Hepatocyte (in vitro differentiated cells): ENCODE results near the gene CBFA2T3.

Experiments used
- CTCF ChIP-seq: fragments of 200-600 bp; sonication (generic); IDR thresholded peaks from 2 replicates; pipeline ENCODE4 v1.5.1; 2016; ENCODE audit warnings: antibody characterized with exemption, mild to moderate bottlenecking; ENCODE audit not compliant: poor library complexity
- EZH2 ChIP-seq: fragments of 200-600 bp; sonication (generic); IDR thresholded peaks from 2 replicates; pipeline ENCODE4 v1.6.1; 2016; ENCODE audit warnings: antibody characterized with exemption, mild to moderate bottlenecking, borderline replicate concordance
- EZH2phosphoT487 ChIP-seq: fragments of 200-600 bp; sonication (generic); IDR thresholded peaks from one replicate; pipeline ENCODE4 v1.6.1; 2018; ENCODE audit warnings: antibody characterized with exemption, mild to moderate bottlenecking, low read depth, moderate library complexity; ENCODE audit not compliant: unreplicated experiment, severe bottlenecking

DNA sequence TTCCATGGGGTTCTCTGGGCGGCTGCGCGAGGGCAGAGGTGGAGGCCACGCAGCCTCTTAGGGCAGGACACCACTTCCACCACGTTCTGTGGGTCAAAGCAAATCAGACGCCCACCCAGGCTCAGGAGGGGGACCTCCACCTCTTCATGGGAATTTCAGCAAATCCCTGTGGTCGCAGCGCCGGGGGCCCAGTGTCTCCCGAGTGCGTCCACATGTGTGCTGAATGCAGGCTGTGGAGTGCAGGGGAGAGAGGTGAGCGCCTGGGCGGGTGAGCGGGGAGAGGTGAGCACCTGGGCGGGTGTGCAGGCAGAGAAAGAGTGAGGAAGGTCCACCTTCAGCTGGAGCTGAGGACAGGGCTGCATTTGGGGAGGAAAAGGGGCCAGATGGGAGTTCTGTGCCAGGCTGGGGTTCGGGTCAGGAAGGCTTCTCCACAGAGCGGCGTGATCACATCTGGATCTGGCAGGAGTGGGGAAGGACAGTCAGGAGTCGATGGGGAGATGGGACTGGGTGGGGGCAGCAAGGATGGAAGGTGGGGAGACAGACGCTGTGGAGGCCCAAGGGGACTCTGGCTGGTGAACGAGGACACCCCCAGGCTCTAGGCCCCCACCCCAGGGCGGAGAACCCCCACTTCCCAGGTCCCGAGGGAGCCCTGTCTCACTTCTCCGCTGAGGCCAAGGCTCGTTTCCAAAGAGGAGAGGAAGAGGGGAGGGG lies 36.8 kb upstream of the CBFA2T3 start:
- TF ChIP-seq CTCF (no peak), EZH2phosphoT487 (no peak), EZH2 (no peak)
